Right kidney (tissue), 9 donors: Measurements from ENCODE around the gene MRPL20.
"Not testable (repeated sequence)": the region's sequence is repeated elsewhere in the genome, so short reads cannot be mapped to it uniquely, and the experiment has no call there.

ENCODE experiments used
- DNase-seq: peaks from one replicate; pipeline ENCODE4 v3.0.0-alpha.2; 2016
- long read RNA-seq, 8 donors: transcript quantifications; one replicate each; lab custom pipeline, GENCODE V29; 2026

MRPL20 gene
- long read RNA-seq, donor 1, transcript MRPL20-201 (4 exons, 721 nt) = major isoform, 116 of 148 reads
- long read RNA-seq, donor 1, partial matches to known transcripts = 28 of 148 reads
- long read RNA-seq, donor 1, other reads (novel, unspliced or antisense) = 0 of 148 reads
- long read RNA-seq, donor 2, transcript MRPL20-201 (4 exons, 721 nt) = major isoform, 62 of 70 reads
- long read RNA-seq, donor 2, partial matches to known transcripts = 7 of 70 reads
- long read RNA-seq, donor 2, other reads (novel, unspliced or antisense) = 0 of 70 reads
- long read RNA-seq, donor 3, transcript MRPL20-201 (4 exons, 721 nt) = major isoform, 41 of 51 reads
- long read RNA-seq, donor 3, partial matches to known transcripts = 9 of 51 reads
- long read RNA-seq, donor 3, other reads (novel, unspliced or antisense) = 0 of 51 reads
- long read RNA-seq, donor 4, transcript MRPL20-201 (4 exons, 721 nt) = major isoform, 71 of 92 reads
- long read RNA-seq, donor 4, partial matches to known transcripts = 20 of 92 reads
- long read RNA-seq, donor 4, other reads (novel, unspliced or antisense) = 0 of 92 reads
- long read RNA-seq, donor 5, transcript MRPL20-201 (4 exons, 721 nt) = major isoform, 93 of 102 reads
- long read RNA-seq, donor 5, partial matches to known transcripts = 7 of 102 reads
- long read RNA-seq, donor 5, other reads (novel, unspliced or antisense) = 0 of 102 reads
- long read RNA-seq, donor 6, transcript MRPL20-201 (4 exons, 721 nt) = major isoform, 77 of 93 reads
- long read RNA-seq, donor 6, partial matches to known transcripts = 16 of 93 reads
- long read RNA-seq, donor 6, other reads (novel, unspliced or antisense) = 0 of 93 reads
- long read RNA-seq, donor 7, transcript MRPL20-201 (4 exons, 721 nt) = major isoform, 137 of 173 reads
- long read RNA-seq, donor 7, partial matches to known transcripts = 36 of 173 reads
- long read RNA-seq, donor 7, other reads (novel, unspliced or antisense) = 0 of 173 reads
- long read RNA-seq, donor 8, transcript MRPL20-201 (4 exons, 721 nt) = major isoform, 80 of 89 reads
- long read RNA-seq, donor 8, partial matches to known transcripts = 8 of 89 reads
- long read RNA-seq, donor 8, other reads (novel, unspliced or antisense) = 0 of 89 reads

GRCh38 chr1:1406821-1407635, at the start of gene MRPL20:
TSS of gene MRPL20 (minus strand) at chr1:1407293. CDS start at chr1:1407217, 76 bp downstream.
- peak; percentile 84 for DNase-seq

GRCh38 chr1:1456683-1457255, 49.7 kb upstream of the MRPL20 start:
- DNase-seq = not testable (repeated sequence)

GRCh38 chr1:1455934-1456333, 48.8 kb upstream of the MRPL20 start:
- not testable (repeated sequence) for DNase-seq

GRCh38 chr1:1455366-1455884, 48.3 kb upstream of the MRPL20 start:
- DNase-seq = no peak

GRCh38 chr1:1454286-1455056, 47.4 kb upstream of the MRPL20 start:
- not testable (repeated sequence) for DNase-seq

GRCh38 chr1:1452882-1453281, 45.8 kb upstream of the MRPL20 start:
- DNase-seq = no peak

- not testable (repeated sequence) for DNase-seq
Observed at GRCh38 chr1:1452365-1452739, 45.3 kb upstream of the MRPL20 start.

- DNase-seq = no peak
Observed at GRCh38 chr1:1451696-1452364, 44.7 kb upstream of the MRPL20 start.

GRCh38 chr1:1450616-1451015, 43.5 kb upstream of the MRPL20 start:
- not testable (repeated sequence) for DNase-seq

- DNase-seq = no peak
Observed at GRCh38 chr1:1449099-1449739, 42.1 kb upstream of the MRPL20 start, which contains the start of gene ATAD3C. TSS of gene ATAD3C (plus strand) at chr1:1449689. CDS start at chr1:1450684, 995 bp downstream.

- DNase-seq = not testable (repeated sequence)
Observed at GRCh38 chr1:1446631-1447030, 39.5 kb upstream of the MRPL20 start.

GRCh38 chr1:1442069-1442770, 35.1 kb upstream of the MRPL20 start:
- DNase-seq = no peak

- DNase-seq = peak; percentile 26
Observed at GRCh38 chr1:1441002-1441888, 34.2 kb upstream of the MRPL20 start.

GRCh38 chr1:1440262-1441001, 33.3 kb upstream of the MRPL20 start:
- peak; percentile 61 for DNase-seq

- DNase-seq = no peak
Observed at GRCh38 chr1:1439546-1440261, 32.6 kb upstream of the MRPL20 start.
